Glutamatergic neuron (in vitro differentiated cells): Measurements from ENCODE around the gene WDR37. TPM values are rescaled to one million over a fixed set of nuclear protein-coding genes. Genes with fewer than 3 reads are reported as not detected.

Experiments
- DNase-seq: peaks from one replicate; pipeline ENCODE4 v3.0.0; 2022
- H3K27ac Mint-ChIP-seq: one replicate; pipeline ENCODE4 v1.8.0; 2020; ENCODE audit warnings: mild to moderate bottlenecking, mixed read lengths, inconsistent platforms; ENCODE audit not compliant: unreplicated experiment
- H3K27me3 Mint-ChIP-seq: one replicate; pipeline ENCODE4 v1.8.0; 2020; ENCODE audit warnings: mild to moderate bottlenecking, moderate library complexity, mixed read lengths, inconsistent platforms; ENCODE audit not compliant: unreplicated experiment
- H3K36me3 Mint-ChIP-seq: one replicate; pipeline ENCODE4 v1.8.0; 2020; ENCODE audit warnings: mild to moderate bottlenecking, mixed read lengths, inconsistent platforms; ENCODE audit not compliant: unreplicated experiment
- H3K4me1 Mint-ChIP-seq: one replicate; pipeline ENCODE4 v1.8.0; 2020; ENCODE audit warnings: mild to moderate bottlenecking, low read depth, mixed read lengths, inconsistent platforms; ENCODE audit not compliant: unreplicated experiment
- H3K4me3 Mint-ChIP-seq: one replicate; pipeline ENCODE4 v1.8.0; 2020; ENCODE audit warnings: mild to moderate bottlenecking, mixed read lengths, inconsistent platforms; ENCODE audit not compliant: unreplicated experiment
- H3K9me3 Mint-ChIP-seq: one replicate; pipeline ENCODE4 v1.8.0; 2020; ENCODE audit warnings: mild to moderate bottlenecking, moderate library complexity, mixed read lengths, inconsistent platforms; ENCODE audit not compliant: unreplicated experiment
- CTCF ChIP-seq: fragments of 200-600 bp; sonication (generic); IDR thresholded peaks from one replicate; pipeline ENCODE4 v1.5.0; 2021; ENCODE audit not compliant: partially characterized antibody, unreplicated experiment
- total RNA-seq: library from RNA; stranded (reverse); fragmentation: NEBNext Ultra II Directional; extraction: Animal tissue kit (Norgen Biotek cat#: 25700); gene quantifications from one replicate; pipeline ENCODE4 v1.2.1, GENCODE V29; 2021; ENCODE audit not compliant: unreplicated experiment

Gene WDR37
- total RNA-seq, 1 donor from 2014 or later: 27.8 TPM

GRCh38 chr10:1173091-1173490, 116.9 kb downstream of the WDR37 start:
- Mint-ChIP-seq H3K36me3 (no peaks in the 10 kb centered on the region), H3K4me3 (no peak overlapping the region), H3K27ac (no peak overlapping the region), H3K9me3 (peaks cover 2% of the 10 kb centered on the region), H3K27me3 (peaks cover 2% of the 10 kb centered on the region), H3K4me1 (peaks cover 3% of the 10 kb centered on the region)
- DNase-seq: no peak
- TF ChIP-seq CTCF: no peak

GRCh38 chr10:1174022-1174421, 117.8 kb downstream of the WDR37 start:
- peaks cover 2% of the 10 kb centered on the region for H3K27me3 Mint-ChIP-seq
- H3K4me3 Mint-ChIP-seq: no peak overlapping the region
- H3K4me1 Mint-ChIP-seq: peaks cover 3% of the 10 kb centered on the region
- no peaks in the 10 kb centered on the region for H3K36me3 Mint-ChIP-seq
- peaks cover 2% of the 10 kb centered on the region for H3K9me3 Mint-ChIP-seq
- no peak for DNase-seq
- no peak overlapping the region for H3K27ac Mint-ChIP-seq
- no peak for TF ChIP-seq CTCF

GRCh38 chr10:1175956-1176565, 119.9 kb downstream of the WDR37 start:
- no peak overlapping the region for H3K4me3 Mint-ChIP-seq
- H3K27me3 Mint-ChIP-seq: peaks cover 4% of the 10 kb centered on the region
- peaks cover 5% of the 10 kb centered on the region for H3K9me3 Mint-ChIP-seq
- TF ChIP-seq CTCF: no peak
- peaks cover 5% of the 10 kb centered on the region for H3K36me3 Mint-ChIP-seq
- DNase-seq: no peak
- peaks cover 4% of the 10 kb centered on the region for H3K4me1 Mint-ChIP-seq
- H3K27ac Mint-ChIP-seq: no peak overlapping the region

GRCh38 chr10:1177936-1178335, 121.8 kb downstream of the WDR37 start:
- H3K27me3 Mint-ChIP-seq: peaks cover 5% of the 10 kb centered on the region
- H3K27ac Mint-ChIP-seq: no peak overlapping the region
- DNase-seq: no peak
- TF ChIP-seq CTCF: no peak
- peaks cover 5% of the 10 kb centered on the region for H3K36me3 Mint-ChIP-seq
- H3K9me3 Mint-ChIP-seq: peaks cover 3% of the 10 kb centered on the region
- no peak overlapping the region for H3K4me3 Mint-ChIP-seq
- peaks cover 3% of the 10 kb centered on the region for H3K4me1 Mint-ChIP-seq

GRCh38 chr10:1178506-1178905, 122.3 kb downstream of the WDR37 start:
- no peak overlapping the region for H3K4me3 Mint-ChIP-seq
- no peak overlapping the region for H3K27ac Mint-ChIP-seq
- peaks cover 5% of the 10 kb centered on the region for H3K36me3 Mint-ChIP-seq
- TF ChIP-seq CTCF: no peak
- peaks cover 5% of the 10 kb centered on the region for H3K27me3 Mint-ChIP-seq
- peaks cover 4% of the 10 kb centered on the region for H3K9me3 Mint-ChIP-seq
- DNase-seq: no peak
- H3K4me1 Mint-ChIP-seq: peaks cover 5% of the 10 kb centered on the region
